GM19372 (cell line): ENCODE results near the gene C20orf144.
"Not testable (repeated sequence)": the region's sequence is repeated elsewhere in the genome, so short reads cannot be mapped to it uniquely, and the experiment has no call there.

Source experiments
- ATAC-seq: cut with Tn5 transposase; IDR thresholded peaks from one replicate; pipeline ENCODE4 v1.9.1; 2021; ENCODE audit warnings: mild to moderate bottlenecking, low read depth, moderate library complexity; ENCODE audit not compliant: unreplicated experiment

The C20orf144 gene

GRCh38 chr20:33693289-33693688 lies 31.2 kb downstream of the C20orf144 start:
- no peak for ATAC-seq

GRCh38 chr20:33693741-33694638 lies 31.9 kb downstream of the C20orf144 start:
- ATAC-seq = no peak

DNA sequence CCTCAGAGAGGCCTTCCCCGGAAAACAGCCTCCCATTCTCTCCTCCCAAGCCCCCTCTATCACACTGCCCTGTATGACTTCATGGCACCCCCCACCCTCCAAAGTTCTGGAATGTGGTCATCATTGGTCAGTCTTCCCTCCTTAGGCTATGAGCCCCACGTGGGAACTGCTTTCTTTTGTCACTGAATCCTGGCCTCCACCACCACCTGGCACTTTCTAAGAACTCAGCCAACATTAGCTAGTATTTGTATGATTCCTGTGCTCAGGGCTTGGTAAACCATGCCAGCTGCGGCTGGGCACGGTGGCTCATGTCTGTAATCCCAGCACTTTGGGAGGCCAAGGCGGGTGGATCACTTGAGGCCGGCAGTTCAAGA lies 32.5 kb downstream of the C20orf144 start:
- ATAC-seq = no peak

GRCh38 chr20:33696448-33696847 lies 34.3 kb downstream of the C20orf144 start:
- ATAC-seq = no peak

GRCh38 chr20:33697129-33697528 lies 35.0 kb downstream of the C20orf144 start:
- no peak for ATAC-seq

DNA sequence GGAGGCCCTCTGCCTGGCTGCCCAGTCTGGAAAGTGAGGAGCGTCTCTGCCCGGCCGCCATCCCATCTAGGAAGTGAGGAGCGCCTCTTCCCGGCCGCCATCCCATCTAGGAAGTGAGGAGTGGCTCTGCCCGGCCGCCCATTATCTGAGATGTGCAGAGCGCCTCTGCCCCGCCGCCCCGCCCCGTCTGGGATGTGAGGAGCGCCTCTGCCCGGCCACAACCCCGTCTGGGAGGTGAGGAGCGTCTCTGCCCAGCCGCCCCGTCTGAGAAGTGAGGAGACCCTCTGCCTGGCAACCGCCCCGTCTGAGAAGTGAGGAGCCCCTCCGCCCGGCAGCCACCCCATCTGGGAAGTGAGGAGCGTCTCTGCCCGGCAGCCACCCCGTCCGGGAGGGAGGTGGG lies 36.8 kb downstream of the C20orf144 start:
- ATAC-seq = not testable (repeated sequence)

DNA sequence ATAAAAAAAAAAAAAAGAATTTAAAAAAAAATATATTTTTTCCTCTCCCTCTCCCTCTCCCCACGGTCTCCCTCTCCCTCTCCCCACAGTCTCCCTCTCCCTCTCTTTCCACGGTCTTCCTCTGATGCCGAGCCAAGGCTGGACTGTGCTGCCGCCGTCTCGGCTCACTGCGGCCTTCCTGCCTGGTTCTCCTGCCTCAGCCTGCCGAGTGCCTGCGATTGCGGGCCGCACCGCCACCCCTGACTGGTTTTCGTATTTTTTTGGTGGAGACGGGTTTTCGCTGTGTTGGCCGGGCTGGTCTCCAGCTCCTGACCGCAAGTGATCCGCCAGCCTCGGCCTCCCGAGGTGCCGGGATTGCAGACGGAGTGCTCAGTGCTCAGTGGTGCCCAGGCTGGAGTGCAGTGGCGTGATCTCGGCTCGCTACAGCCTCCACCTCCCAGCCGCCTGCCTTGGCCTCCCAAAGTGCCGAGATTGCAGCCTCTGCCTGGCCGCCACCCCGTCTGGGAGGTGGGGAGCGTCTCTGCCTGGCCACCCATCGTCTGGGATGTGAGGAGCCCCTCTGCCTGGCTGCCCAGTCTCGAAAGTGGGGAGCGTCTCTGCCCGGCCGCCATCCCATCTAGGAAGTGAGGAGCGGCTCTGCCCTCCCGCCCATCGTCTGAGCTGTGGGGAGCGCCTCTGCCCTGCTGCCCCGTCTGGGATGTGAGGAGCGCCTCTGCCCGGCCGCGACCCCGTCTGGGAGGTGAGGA lies 38.7 kb downstream of the C20orf144 start:
- not testable (repeated sequence) for ATAC-seq

DNA sequence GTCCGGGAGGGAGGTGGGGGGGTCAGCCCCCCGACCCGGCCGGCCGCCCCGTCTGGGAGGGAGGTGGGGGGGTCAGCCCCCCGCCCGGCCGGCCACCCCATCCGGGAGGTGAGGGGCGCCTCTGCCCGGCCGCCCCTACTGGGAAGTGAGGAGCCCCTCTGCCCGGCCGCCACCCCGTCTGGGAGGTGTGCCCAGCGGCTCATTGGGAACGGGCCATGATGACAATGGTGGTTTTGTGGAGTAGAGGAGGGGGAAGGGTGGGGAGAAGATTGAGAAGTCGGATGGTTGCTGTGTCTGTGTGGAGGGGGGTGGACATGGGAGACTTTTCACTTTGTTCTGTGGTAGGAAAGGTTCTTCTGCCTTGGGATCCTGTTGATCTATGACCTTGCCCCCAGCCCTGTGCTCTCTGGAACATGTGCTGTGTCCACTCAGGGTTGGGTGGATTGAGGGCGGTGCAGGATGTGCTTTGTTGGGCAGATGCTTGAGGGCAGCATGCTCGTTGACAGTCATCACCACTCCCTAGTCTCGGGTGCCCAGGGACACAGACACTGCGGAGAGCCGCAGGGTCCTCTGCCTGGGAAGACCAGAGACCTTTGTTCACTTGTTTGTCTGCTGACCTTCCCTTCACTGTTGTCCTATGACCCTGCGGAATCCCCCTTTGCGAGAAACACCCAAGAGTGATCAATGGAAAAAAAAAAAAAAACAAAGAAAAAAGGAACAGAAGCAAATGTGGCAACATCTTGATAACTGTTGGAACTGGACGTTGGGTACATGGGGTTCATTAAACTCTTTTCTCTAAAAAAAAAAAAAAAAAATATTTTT lies 39.7 kb downstream of the C20orf144 start:
- ATAC-seq = no peak

DNA sequence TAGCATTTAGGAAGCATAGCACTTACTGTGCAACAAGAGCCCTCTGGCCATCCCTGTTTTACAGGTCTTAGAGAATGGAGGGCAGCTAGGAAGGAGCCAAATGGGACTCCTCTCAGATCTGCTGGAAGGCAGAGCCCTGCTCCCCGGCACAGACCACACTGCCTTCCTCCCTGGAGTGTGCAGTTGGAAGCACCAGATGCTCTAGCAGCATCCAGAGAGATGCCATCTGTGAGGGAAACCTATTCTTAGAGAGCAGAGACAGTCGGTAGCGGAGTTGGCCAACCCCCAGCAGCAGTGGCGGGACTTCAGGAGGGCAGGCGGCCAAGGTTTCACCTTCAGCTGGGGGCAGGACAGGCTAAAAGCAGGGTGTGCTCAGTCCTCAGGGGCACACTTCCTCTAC lies 40.7 kb downstream of the C20orf144 start:
- no peak for ATAC-seq

DNA sequence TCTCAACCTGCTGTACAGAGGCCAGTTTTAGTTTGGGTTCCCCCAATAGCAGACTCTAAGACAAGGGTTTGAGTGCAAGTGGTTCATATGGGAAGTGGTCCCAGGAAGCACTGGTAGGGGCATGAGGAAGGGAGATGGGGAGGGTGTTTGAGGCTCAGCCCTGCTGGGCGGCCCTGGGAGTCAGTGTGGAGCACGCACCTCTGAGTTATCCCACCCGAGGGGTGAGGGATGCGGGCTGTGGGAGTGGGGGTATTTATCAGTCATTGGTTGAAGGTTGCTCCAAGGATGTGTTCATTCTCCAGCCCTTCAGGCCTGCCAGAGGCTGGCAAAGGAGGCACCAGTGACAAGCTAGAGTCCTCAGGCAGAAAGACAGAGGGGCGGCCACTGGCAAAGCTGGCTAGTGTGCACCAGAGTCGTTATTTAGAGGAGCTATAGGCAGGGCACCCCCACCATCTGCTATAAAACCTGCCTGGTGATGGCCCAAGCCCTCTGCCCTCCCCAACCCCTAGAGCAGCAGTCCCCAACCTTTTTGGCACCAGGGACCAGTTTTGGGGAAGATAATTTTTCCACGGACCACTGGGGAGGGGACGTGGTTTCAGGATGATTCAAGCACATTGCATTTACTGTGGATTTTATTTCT lies 41.5 kb downstream of the C20orf144 start:
- no peak for ATAC-seq

DNA sequence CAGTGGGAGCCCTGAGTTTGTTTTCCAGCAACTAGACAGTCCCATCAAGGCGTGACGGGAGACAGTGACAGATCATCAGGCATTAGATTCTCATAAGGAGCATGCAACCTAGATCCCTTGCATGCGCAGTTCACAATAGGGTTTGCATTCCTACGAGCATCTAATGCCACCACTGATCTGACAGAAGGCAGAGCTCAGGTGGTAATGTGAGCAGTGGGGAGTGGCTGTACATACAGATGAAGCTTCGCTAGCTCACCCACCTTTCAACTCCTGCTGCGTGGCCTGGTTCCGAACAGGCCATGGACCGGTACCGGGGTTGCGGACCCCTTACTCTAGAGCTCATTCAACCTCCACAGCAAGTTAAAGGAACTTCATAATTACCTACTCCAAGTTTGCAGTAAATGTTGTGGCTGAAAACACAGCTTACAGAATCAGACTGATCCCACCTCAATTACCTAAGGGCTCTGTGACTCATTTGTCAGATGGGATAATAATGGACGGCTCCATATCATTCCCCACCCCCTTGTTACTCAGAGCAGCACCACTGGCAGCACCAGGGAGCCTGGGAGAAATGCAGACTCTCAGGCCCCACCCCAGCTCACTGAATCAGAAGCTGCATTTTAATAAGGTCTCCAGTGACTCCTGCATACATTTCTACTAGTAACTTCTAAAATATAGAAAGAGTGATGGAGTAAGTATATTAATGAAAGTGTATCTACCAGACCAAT lies 42.2 kb downstream of the C20orf144 start:
- no peak for ATAC-seq

- no peak for ATAC-seq
These were observed 45.5 kb downstream of the C20orf144 start for GRCh38 chr20:33707668-33708067.

DNA sequence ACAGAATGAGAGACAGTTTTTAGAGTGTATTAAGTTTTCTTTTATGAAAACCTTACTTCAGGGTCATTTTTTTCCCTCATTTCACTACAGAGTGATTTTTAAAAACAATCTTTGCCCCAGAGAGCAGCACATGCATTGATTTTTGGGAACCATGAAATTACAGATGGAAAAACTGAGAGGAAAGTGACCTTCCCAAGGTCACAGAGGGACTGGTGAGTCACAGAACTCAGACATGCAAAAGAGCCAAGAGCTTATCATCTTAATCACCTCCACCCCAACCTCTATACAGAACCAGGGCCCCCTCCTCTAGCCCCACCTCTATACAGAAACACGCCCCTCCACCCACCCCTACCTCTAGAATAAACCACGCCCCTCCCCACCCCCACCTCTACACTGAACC lies 47.3 kb downstream of the C20orf144 start:
- ATAC-seq = no peak

- no peak for ATAC-seq
These were observed 47.9 kb downstream of the C20orf144 start for GRCh38 chr20:33709905-33710541.

GRCh38 chr20:33710681-33711445 lies 48.7 kb downstream of the C20orf144 start:
- no peak for ATAC-seq

- no peak for ATAC-seq
These were observed 49.3 kb downstream of the C20orf144 start for GRCh38 chr20:33711446-33711738.
